HCT116 (cell line): ENCODE results near the gene PRPSAP1. TPM values are rescaled to one million over a fixed set of nuclear protein-coding genes. Genes with fewer than 3 reads are reported as not detected.
A peak's percentile ranks its signal among the peaks of the same experiment; 100 is the strongest.

Experiments used
- ATAC-seq: fragments of 200-7000 bp; cut with Tn5 transposase; 2 replicates; pipeline ENCODE4 v1.9.1; 2020; ENCODE audit warnings: mild to moderate bottlenecking, moderate library complexity
- BruUV-seq: library from RNA; stranded (reverse); fragments of 400-500 nt; replicated peaks from 2 replicates; lab custom pipeline; 2021; lab: Mats Ljungman, UMichigan
- CTCF ChIA-PET: fragments of 300-600 bp; sonication (Branson Sonifier 250); formaldehyde crosslinking; loops from one replicate; lab custom pipeline; 2021; ENCODE audit warnings: antibody characterized with exemption; lab: Charles Lee
- POLR2A ChIA-PET: fragments of 300-600, 350-600 bp; sonication (Branson Sonifier 250); formaldehyde crosslinking; loops from one replicate; lab custom pipeline; 2021; ENCODE audit warnings: antibody characterized with exemption; lab: Charles Lee
- RAD21 ChIA-PET, 2 experiments: fragments of 300-600 bp; sonication (Branson Sonifier 250); formaldehyde crosslinking; loops; one replicate each; lab custom pipeline; 2023; ENCODE audit warnings: low total read pairs in 2 of 2; ENCODE audit not compliant: uncharacterized antibody in 2 of 2, unreplicated experiment in 2 of 2, low non-redundant PET in 1 of 2; lab: Charles Lee
- DNase-seq: peaks from one replicate; pipeline ENCODE4 v3.0.0-alpha.2; 2010; ENCODE audit warnings: low read depth, low spot score
- H2AFZ ChIP-seq: fragments of 200-600 bp; shearing (Covaris generic), sonication (generic); 2 replicates; pipeline ENCODE4 v1.6.1; 2017; ENCODE audit warnings: low read depth, mixed run types, mixed read lengths, antibody characterized with exemption, low read length; ENCODE audit not compliant: poor library complexity, severe bottlenecking
- H3K27ac ChIP-seq: 2 replicates; pipeline ENCODE4 v1.5.1; 2012; ENCODE audit warnings: low read depth, low read length
- H3K27me3 ChIP-seq: fragments of 200-600 bp; sonication (generic); 2 replicates; pipeline ENCODE4 v1.6.1; 2016; ENCODE audit warnings: mixed run types, low read length, mixed read lengths; ENCODE audit not compliant: insufficient read depth
- H3K36me3 ChIP-seq, 2 experiments: fragments of 200-500 bp in 1 of 2; fragments of 200-600 bp in 1 of 2; sonication (Bioruptor generic) in 1 of 2; sonication (generic) in 1 of 2; 2 replicates each; pipeline versions ENCODE4 v1.5.1 to v1.6.1; 2014 to 2016; ENCODE audit warnings: low read length in 2 of 2, inconsistent platforms in 1 of 2, mixed read lengths in 1 of 2, mixed run types in 1 of 2; ENCODE audit not compliant: insufficient read depth in 2 of 2, control insufficient read depth in 1 of 2
- H3K4me1 ChIP-seq, 2 experiments: fragments of 200-600 bp in 1 of 2; sonication (generic) in 1 of 2; 2 replicates each; pipeline versions ENCODE4 v1.5.1 to v1.6.1; 2012 to 2017; ENCODE audit warnings: low read length in 2 of 2, inconsistent platforms in 1 of 2, mild to moderate bottlenecking in 1 of 2, mixed read lengths in 1 of 2, mixed run types in 1 of 2, moderate library complexity in 1 of 2; ENCODE audit not compliant: insufficient read depth in 2 of 2, control insufficient read depth in 1 of 2
- H3K4me2 ChIP-seq: fragments of 200-600 bp; sonication (generic); 2 replicates; pipeline ENCODE4 v1.6.1; 2017; ENCODE audit warnings: mixed run types, low read length, mixed read lengths
- H3K4me3 ChIP-seq, 2 experiments: fragments of 200-600 bp in 1 of 2; sonication (generic) in 1 of 2; replicated peaks in 1 of 2; 2 replicates each; pipeline ENCODE4 v1.5.1; 2011 to 2016; ENCODE audit warnings: low read length in 2 of 2, control low read depth in 1 of 2, low read depth in 1 of 2, mild to moderate bottlenecking in 1 of 2, mixed read lengths in 1 of 2, mixed run types in 1 of 2
- H3K79me2 ChIP-seq: fragments of 200-600 bp; sonication (generic); 2 replicates; pipeline ENCODE4 v1.6.1; 2017; ENCODE audit warnings: mild to moderate bottlenecking, mixed run types, low read length, moderate library complexity, mixed read lengths; ENCODE audit not compliant: insufficient read depth
- H3K9ac ChIP-seq: fragments of 200-600 bp; sonication (generic); 2 replicates; pipeline ENCODE4 v1.6.1; 2016; ENCODE audit warnings: low read length, mixed read lengths
- H3K9me2 ChIP-seq: fragments of 200-600 bp; sonication (generic), shearing (Covaris generic); 2 replicates; pipeline ENCODE4 v1.6.1; 2017; ENCODE audit warnings: mixed run types, mild to moderate bottlenecking, moderate library complexity; ENCODE audit not compliant: insufficient read depth
- H3K9me3 ChIP-seq, 2 experiments: fragments of 200-500 bp in 1 of 2; fragments of 200-600 bp in 1 of 2; sonication (Bioruptor generic) in 1 of 2; sonication (generic) in 1 of 2; 2 replicates each; pipeline ENCODE4 v1.6.1; 2014 to 2017; ENCODE audit warnings: low read length in 2 of 2, mixed read lengths in 2 of 2, inconsistent platforms in 1 of 2, low read depth in 1 of 2, mild to moderate bottlenecking in 1 of 2, mixed run types in 1 of 2, moderate library complexity in 1 of 2; ENCODE audit not compliant: control insufficient read depth in 1 of 2, insufficient read depth in 1 of 2
- H4K20me1 ChIP-seq: fragments of 200-600 bp; sonication (generic), shearing (Covaris generic); 2 replicates; pipeline ENCODE4 v1.6.1; 2017; ENCODE audit warnings: mixed run types, mild to moderate bottlenecking, moderate library complexity; ENCODE audit not compliant: insufficient read depth
- CBX3 ChIP-seq: IDR thresholded peaks from 2 replicates; pipeline ENCODE4 v1.6.1; 2012; ENCODE audit warnings: low read depth
- CEBPB ChIP-seq: IDR thresholded peaks from 2 replicates; pipeline ENCODE4 v1.6.1; 2012; ENCODE audit warnings: low read depth
- EZH2 ChIP-seq: fragments of 200-600 bp; sonication (generic); IDR thresholded peaks from 2 replicates; pipeline ENCODE4 v1.6.1; 2017; ENCODE audit warnings: antibody characterized with exemption, mixed run types
- FOSL1 ChIP-seq: IDR thresholded peaks from 2 replicates; pipeline ENCODE4 v1.6.1; 2012; ENCODE audit warnings: low read depth
- JUND ChIP-seq: IDR thresholded peaks from 2 replicates; pipeline ENCODE4 v1.6.1; 2012
- POLR2A ChIP-seq: IDR thresholded peaks from 2 replicates; pipeline ENCODE4 v1.7.0; 2011; ENCODE audit warnings: borderline replicate concordance; ENCODE audit not compliant: insufficient read depth, insufficient read length; ENCODE audit errors: extremely low read depth
- RAD21 ChIP-seq: IDR thresholded peaks from 2 replicates; pipeline ENCODE4 v1.6.1; 2012; ENCODE audit warnings: low read depth, mild to moderate bottlenecking
- SRF ChIP-seq: IDR thresholded peaks from 2 replicates; pipeline ENCODE4 v1.6.1; 2012; ENCODE audit warnings: low read depth
- ZFX ChIP-seq: fragments of 450-650 bp; IDR thresholded peaks from 2 replicates; pipeline ENCODE4 v1.6.1; 2017
- intact Hi-C: fragments of 100-400 bp; cut with micrococcal nuclease; formaldehyde crosslinking; loops from 2 replicates; pipeline ENCODE4 v1.10.0; 2022
- total RNA-seq: library from RNA; stranded (reverse); gene quantifications from one replicate; pipeline ENCODE4 v1.2.1, GENCODE V29; 2021; ENCODE audit not compliant: unreplicated experiment
- TF ChIP-seq, protein P1 (sequence below), 3 experiments: fragments of 200-600 bp in 1 of 3; sonication (generic) in 1 of 3; IDR thresholded peaks in 2 of 3; conservative IDR thresholded peaks in 1 of 3; 2 replicates each; pipeline ENCODE4 v1.5.1; 2012 to 2017; ENCODE audit warnings: low read depth in 2 of 3, low read length in 2 of 3, antibody characterized with exemption in 1 of 3, borderline replicate concordance in 1 of 3, control low read depth in 1 of 3, mild to moderate bottlenecking in 1 of 3, mixed read lengths in 1 of 3, mixed run types in 1 of 3, moderate library complexity in 1 of 3; ENCODE audit not compliant: insufficient read depth in 1 of 3
- TF ChIP-seq, protein P2 (sequence below): IDR thresholded peaks from 2 replicates; pipeline ENCODE4 v1.6.1; 2012; ENCODE audit warnings: low read depth

The PRPSAP1 gene
- total RNA-seq, 1 experiment from 2014 or later: 81.4 TPM

DNA sequence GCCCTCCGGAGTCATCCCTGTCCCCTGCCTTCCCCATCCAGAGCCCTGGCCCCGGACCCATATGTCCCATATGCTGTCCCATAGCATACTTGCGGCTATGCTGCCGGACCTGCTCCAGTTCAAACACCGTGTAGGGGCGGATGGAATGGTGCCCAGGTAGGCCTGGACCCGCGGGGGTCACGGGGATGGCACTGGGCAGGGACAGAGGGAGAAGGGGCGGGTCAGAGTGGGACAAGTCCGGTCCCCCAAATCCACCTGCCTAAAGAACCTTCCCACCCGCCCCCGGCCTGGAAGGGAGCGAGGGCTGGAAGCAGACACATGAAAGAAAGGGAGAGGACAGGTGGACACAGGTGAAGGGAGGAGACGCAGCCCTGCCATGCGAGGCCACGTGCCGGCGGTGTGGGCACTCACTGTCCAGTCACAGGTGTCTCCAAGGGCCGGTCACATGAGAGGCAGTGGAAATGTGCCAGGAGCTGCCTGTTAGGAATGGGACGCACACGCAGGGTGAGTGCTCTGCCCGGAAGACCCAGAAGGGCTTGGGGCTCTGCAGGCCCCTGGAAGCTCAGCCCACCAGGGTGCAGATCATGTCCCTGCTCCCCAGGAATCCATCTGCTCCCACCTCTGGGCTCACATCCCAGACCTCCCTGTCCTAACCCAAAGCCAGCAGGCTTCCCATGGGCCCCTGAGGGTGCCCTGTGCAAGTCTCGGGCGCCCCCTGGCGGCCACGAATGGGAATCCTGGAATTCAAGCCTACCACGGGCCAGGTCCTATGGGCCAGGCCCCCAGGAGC lies 74.6 kb downstream of the PRPSAP1 start:
- DNase-seq: peak; percentile 62
- no TSS peak for BruUV-seq
- no peaks in the 10 kb centered on the region for H3K9me2 ChIP-seq
- H3K4me2 ChIP-seq: 0 out of 2 replicates have a peak overlapping the region, but pooled peaks have one; percentile 7
- H2AFZ ChIP-seq: no peak overlapping the region
- H3K27me3 ChIP-seq: no peaks in the 10 kb centered on the region
- TF ChIP-seq CBX3: no peak
- no peak for TF ChIP-seq SRF
- TF ChIP-seq ZFX: no peak
- TF ChIP-seq, protein P1, sequence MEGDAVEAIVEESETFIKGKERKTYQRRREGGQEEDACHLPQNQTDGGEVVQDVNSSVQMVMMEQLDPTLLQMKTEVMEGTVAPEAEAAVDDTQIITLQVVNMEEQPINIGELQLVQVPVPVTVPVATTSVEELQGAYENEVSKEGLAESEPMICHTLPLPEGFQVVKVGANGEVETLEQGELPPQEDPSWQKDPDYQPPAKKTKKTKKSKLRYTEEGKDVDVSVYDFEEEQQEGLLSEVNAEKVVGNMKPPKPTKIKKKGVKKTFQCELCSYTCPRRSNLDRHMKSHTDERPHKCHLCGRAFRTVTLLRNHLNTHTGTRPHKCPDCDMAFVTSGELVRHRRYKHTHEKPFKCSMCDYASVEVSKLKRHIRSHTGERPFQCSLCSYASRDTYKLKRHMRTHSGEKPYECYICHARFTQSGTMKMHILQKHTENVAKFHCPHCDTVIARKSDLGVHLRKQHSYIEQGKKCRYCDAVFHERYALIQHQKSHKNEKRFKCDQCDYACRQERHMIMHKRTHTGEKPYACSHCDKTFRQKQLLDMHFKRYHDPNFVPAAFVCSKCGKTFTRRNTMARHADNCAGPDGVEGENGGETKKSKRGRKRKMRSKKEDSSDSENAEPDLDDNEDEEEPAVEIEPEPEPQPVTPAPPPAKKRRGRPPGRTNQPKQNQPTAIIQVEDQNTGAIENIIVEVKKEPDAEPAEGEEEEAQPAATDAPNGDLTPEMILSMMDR (IDR thresholded peaks at IDR 0.05 in 2 of 3, conservative IDR thresholded peaks at IDR 0.05 in 1 of 3; ENCODE audit: borderline replicate concordance in 1 of 3, insufficient read depth in 1 of 3, low read depth in 2 of 3, low read length in 2 of 3): peak; percentile 98 to 100 (median 98)
- TF ChIP-seq, protein P2, sequence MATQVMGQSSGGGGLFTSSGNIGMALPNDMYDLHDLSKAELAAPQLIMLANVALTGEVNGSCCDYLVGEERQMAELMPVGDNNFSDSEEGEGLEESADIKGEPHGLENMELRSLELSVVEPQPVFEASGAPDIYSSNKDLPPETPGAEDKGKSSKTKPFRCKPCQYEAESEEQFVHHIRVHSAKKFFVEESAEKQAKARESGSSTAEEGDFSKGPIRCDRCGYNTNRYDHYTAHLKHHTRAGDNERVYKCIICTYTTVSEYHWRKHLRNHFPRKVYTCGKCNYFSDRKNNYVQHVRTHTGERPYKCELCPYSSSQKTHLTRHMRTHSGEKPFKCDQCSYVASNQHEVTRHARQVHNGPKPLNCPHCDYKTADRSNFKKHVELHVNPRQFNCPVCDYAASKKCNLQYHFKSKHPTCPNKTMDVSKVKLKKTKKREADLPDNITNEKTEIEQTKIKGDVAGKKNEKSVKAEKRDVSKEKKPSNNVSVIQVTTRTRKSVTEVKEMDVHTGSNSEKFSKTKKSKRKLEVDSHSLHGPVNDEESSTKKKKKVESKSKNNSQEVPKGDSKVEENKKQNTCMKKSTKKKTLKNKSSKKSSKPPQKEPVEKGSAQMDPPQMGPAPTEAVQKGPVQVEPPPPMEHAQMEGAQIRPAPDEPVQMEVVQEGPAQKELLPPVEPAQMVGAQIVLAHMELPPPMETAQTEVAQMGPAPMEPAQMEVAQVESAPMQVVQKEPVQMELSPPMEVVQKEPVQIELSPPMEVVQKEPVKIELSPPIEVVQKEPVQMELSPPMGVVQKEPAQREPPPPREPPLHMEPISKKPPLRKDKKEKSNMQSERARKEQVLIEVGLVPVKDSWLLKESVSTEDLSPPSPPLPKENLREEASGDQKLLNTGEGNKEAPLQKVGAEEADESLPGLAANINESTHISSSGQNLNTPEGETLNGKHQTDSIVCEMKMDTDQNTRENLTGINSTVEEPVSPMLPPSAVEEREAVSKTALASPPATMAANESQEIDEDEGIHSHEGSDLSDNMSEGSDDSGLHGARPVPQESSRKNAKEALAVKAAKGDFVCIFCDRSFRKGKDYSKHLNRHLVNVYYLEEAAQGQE: no peak
- TF ChIP-seq POLR2A: no peak
- TF ChIP-seq JUND: no peak
- TF ChIP-seq FOSL1: no peak
- no peak for TF ChIP-seq CEBPB
- TF ChIP-seq EZH2: no peak
- peak; percentile 100 for TF ChIP-seq RAD21
- TF ChIP-seq, all 23 proteins: peak for 2
- Histone ChIP-seq H3K9ac (no peak overlapping the region), H3K9me3 (no peaks in the 10 kb centered on the region), H3K27ac (no peak overlapping the region; the same call in 1 of the 2 replicates), H3K36me3 (no peaks in the 10 kb centered on the region), H3K4me1 (peaks cover 0 to 15% of the 10 kb centered on the region in 2 experiments; a peak in 2 of 4 replicates), H3K4me3 (no peak overlapping the region), H3K79me2 (no peaks in the 10 kb centered on the region), H4K20me1 (no peaks in the 10 kb centered on the region)
- intact Hi-C loops: loop anchor here (1.0 to 5.0 kb wide), 5 partner anchors 97 to 374 kb away; partner anchors contain the start of gene EVPL
- peak; percentile 98 for ATAC-seq
- RAD21 ChIA-PET: interaction anchor here (0.6 to 1.8 kb wide), 15 partner anchors 14 to 269 kb away, joined by 3 to 8 read pairs (median 3); partner anchors contain the start of gene UBALD2 (in 1 of the 2)
- CTCF ChIA-PET: interaction anchor here (0.6 to 5.1 kb wide), 39 partner anchors 8 to 374 kb away, joined by 3 to 132 read pairs (median 5); partner anchors contain the start of genes CDK3, EVPL, EXOC7 and MRPL38
- POLR2A ChIA-PET: interaction anchor here (0.9 to 2.2 kb wide), 2 partner anchors 153 to 158 kb away, joined by 3 to 5 read pairs; no protein-coding TSS in a partner anchor
